IPS-NIHi11 (cell line): ENCODE results near the gene IL25.
A peak's percentile ranks its signal among the peaks of the same experiment; 100 is the strongest.
"Not testable (repeated sequence)": the region's sequence is repeated elsewhere in the genome, so short reads cannot be mapped to it uniquely, and the experiment has no call there.

Experiments
- DNase-seq: peaks from one replicate; pipeline ENCODE4 v3.0.0; 2012; ENCODE audit warnings: mixed read lengths, low spot score

IL25 gene

DNA sequence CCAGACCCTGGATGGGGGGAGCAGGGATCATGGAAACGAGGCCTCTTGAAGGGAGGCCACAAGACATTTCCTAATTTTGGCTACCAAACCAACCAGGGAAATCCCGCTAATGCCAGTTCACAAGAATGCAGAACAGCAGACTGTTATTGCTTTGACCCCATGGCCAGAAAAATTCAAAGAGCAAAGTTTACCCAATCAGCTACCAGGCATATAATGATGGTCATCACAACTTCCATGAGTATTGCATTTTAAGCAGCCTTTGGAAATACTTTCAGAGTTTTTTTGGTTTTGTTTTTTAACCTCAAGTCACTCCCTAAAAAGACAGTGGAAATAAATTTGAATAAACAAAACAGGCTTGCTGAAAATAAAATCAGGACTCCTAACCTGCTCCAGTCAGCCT lies at the start of gene IL25:
Gene IL25 (plus strand): TSS at position 301 of the 400 bp plus-strand sequence.
- no peak for DNase-seq

DNA sequence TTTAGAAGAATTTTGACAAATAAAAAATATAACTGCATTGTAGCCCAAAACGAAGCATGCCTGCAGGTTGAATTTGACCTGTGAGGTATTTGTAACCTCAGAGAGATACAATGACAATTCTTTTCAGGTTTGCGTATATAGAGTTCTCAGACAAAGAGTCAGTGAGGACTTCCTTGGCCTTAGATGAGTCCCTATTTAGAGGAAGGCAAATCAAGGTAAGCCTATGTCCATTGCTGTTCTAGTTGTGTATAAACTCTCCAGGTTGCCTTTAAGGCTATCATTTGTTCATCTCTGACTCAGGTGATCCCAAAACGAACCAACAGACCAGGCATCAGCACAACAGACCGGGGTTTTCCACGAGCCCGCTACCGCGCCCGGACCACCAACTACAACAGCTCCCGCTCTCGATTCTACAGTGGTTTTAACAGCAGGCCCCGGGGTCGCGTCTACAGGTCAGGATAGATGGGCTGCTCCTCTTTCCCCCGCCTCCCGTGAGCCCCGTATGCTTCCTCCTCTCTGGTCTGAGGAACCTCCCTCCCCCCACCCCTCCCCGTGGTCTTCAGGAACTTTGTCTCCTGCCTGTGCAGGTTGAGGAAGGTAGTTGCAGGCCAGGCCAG lies 48.7 kb upstream of the IL25 start:
- DNase-seq = no peak

- DNase-seq = no peak
These were observed 48.2 kb upstream of the IL25 start for GRCh38 chr14:23324455-23324846.

- no peak for DNase-seq
These were observed 47.6 kb upstream of the IL25 start for GRCh38 chr14:23324993-23325392.

- DNase-seq = not testable (repeated sequence)
These were observed 46.9 kb upstream of the IL25 start for GRCh38 chr14:23325746-23326145.

- no peak for DNase-seq
These were observed 45.9 kb upstream of the IL25 start for GRCh38 chr14:23326491-23327332.

DNA sequence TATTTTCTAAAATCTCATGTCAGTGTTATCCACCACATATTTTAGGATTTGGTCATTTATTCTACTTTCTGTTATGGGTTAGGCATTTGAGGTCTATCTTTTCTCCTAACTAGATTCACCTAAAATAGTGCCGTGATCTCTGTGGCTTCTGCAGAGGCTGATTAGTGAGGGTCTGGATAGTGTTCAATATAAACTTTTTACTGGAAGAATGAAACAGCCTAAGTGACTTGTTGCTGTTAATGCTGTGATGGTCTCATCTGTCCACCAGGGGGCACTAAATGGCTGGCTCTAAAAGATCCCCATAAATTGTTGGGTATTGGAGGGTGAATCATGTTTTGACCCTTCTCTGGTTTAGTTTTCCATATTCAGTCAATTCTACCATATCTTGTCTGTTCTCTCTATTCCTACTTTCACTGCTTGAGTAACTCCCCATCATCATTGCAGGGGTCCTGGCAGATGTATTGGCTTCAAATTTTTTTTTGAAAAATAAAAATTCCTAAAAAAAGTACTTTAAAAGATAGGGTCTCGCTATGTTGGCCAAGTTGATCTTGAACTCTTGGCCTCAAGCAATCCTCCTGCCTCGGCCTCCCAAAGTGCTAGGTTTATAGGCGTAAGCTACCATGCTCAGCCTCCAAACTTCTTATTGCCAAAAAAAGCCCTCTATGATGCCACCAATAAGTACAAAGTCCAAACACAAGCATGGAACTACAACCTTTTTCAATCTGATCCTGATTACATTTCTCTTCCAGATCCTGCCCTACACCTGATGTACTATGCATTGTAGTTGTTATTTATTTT lies 44.5 kb upstream of the IL25 start:
- DNase-seq = peak; percentile 81

- no peak for DNase-seq
These were observed 37.0 kb upstream of the IL25 start for GRCh38 chr14:23335623-23336022.

- DNase-seq = no peak
These were observed 32.9 kb upstream of the IL25 start for GRCh38 chr14:23339506-23340268.

GRCh38 chr14:23344481-23344880 lies 28.1 kb upstream of the IL25 start:
- DNase-seq = no peak

DNA sequence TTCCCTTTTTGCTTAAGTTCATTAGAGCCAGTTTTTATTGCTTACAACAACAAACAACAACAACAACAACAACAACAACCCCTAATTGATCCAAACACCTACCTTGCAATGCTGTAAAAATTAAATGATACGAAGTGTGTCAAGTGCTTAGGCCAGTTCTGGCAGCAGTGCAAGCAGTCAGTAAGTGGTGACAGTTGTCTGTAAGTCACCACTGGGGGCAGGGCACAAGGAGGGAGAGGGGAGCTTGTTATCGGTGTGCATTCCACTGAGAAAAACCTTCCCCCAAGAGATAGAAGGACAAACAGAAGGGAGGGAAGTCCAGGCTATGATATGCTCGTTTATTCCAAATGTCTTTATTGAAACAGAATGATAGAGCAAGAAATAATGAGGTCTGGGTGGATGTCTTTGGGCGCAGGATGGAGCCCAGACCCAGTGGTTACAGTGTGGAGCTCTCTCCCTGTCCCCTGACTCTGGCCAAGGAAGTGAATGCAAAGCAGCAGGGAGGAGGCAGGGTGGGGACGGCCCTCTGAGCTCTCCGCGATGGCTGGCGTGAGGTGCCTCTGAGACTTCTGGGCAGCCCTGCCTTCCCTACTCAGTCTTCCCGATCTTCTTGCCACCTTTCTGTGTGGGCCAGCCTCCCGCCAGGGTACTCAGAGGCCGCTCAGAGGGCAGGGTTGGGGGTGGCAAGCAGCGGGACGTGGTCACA lies 26.5 kb upstream of the IL25 start:
- DNase-seq = no peak

GRCh38 chr14:23346693-23347405 lies 25.8 kb upstream of the IL25 start:
- DNase-seq = no peak

- DNase-seq = no peak
These were observed 25.0 kb upstream of the IL25 start for GRCh38 chr14:23347406-23348296.

- no peak for DNase-seq
These were observed 24.3 kb upstream of the IL25 start for GRCh38 chr14:23348297-23348655.

DNA sequence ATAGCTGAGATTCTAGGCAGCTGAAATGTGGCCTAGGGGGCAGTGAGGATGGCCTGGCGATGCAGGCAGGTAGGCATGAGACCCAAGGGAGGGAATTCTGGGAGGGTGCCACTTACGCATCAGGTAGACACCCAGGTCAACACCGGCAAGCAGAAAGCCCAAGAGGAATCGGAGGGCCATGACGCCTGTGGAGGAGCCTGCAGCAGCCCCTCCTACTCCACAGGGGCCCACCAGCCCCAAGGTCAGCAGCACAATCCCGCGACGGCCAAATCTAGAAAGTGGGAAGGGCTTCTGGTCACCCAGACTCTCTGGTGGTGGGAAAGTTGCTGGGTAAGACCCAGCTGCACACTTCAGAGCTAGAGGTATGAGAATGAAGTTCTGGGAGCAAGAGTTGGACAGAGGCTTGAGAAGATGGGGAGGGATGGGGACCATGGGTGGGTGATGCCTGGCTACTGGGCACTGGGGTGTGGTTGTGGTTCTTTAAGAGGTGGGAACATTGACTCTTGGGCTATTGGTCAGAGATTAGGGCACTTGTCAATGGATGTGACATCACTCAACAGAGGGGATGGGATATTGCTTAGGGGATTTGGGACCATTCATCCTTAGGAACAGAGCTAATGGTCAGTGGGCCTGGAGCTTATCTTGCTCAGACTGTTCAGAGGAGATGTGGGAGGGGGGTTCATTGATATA lies 23.3 kb upstream of the IL25 start:
- no peak for DNase-seq

GRCh38 chr14:23351681-23352505 lies 20.7 kb upstream of the IL25 start:
- peak; percentile 86 for DNase-seq

GRCh38 chr14:23352506-23353432 lies 19.8 kb upstream of the IL25 start, which contains the start of gene SLC22A17:
TSS of gene SLC22A17 (minus strand) at chr14:23352887.
- peak; percentile 90 for DNase-seq
